Renal cortex interstitium (tissue), 11 donors: ENCODE data around the gene CDC42SE2. TPM values are rescaled to one million over a fixed set of nuclear protein-coding genes. Genes with fewer than 3 reads are reported as not detected.
"Not testable (repeated sequence)": the region's sequence is repeated elsewhere in the genome, so short reads cannot be mapped to it uniquely, and the experiment has no call there.

Experiments
- DNase-seq, 11 donors: peaks; one replicate each; pipeline ENCODE4 v3.0.0-alpha.2; 2013; ENCODE audit warnings: low read depth in 9 of 11, low spot score in 4 of 11; ENCODE audit errors: extremely low read depth in 1 of 11
- polyA plus RNA-seq, 3 donors: library from polyadenylated mRNA; unstranded; fragments of 120-200 nt; gene quantifications; one replicate each; pipeline ENCODE4 v1.2.1, GENCODE V29; 2013; ENCODE audit not compliant: insufficient read length in 3 of 3

Gene CDC42SE2
- polyA plus RNA-seq, 3 donors, result 44.7 to 53.9 (median 53.0) TPM

DNA sequence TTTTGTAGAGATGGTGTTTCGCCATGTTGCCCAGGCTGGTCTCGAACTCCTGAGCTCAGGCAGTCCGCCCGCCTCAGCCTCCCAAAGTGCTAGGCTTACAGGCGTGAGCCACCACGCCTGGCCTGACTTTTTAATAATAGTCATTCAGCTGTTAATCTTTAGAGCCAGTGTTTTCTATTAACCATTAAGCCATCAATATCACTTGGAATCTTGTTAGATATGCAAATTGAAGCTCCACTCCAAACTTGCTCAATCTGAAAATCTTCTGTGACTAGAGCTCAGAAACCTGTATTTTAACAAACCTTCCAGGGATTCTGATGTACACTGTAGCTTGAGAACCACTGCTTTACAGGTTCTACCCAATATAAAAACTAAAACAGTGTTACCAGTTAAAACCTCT is 113.5 kb downstream of the CDC42SE2 start:
- no peak for DNase-seq

DNA sequence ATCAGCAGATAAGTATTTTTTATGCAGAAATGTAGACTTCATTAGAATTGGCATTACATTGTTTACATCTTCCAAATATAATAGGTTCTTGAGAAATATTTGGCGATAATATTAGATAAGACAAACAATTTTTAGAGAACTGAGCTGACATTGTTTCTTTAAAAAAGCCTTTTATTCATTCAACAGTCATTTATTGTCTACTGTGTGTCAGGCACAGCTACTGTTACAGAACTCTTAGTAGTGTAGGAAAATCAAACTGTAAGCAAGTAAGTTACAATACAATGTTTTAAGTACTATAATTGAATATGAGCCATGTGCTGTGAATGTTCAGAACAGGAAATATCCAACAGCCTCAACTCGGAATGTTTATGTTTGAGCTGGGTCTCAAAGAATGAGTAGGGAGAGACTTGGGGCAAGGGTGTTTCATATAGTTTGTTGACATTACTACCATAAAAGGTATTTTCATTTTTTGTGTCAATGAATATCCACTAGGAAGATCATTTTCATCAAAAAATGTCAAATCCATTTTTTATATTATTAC is 114.0 kb downstream of the CDC42SE2 start:
- no peak for DNase-seq

DNA sequence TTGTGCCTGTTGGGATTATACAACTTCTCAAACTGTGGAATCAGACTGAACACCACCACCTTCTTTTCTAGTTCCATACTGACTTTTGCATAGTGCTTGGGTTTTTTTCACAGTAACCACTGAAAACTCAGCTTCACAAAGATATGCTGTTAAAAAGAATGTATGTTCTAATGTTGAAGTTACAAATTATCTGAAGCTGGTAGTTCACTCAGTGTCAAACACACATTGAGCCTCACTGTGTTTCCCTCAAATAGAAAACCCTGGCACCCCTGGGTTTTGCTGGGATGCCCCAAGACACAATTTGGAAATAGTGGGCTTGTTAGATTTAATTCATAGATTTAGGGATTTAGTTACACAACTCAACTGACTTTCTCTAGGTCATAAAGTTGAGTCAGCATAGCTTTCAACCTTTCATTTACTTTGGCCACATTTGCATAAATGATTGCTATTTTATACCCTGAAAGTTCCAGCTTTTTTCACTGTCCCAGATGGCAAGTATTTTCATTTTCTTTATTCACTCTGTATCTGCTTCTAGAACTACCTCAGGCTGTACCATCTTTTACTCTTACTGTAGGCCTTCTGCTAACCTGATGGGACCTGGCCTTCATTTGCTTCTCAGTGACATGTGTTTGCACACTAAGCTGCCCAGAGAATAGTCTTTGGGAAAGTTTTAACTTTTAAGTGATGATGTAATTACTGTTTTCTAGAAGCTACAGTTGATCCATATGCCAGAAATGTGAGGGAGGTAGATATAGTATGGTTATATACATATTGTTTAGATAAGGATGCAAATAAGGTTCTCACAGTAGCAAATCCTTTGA is 115.1 kb downstream of the CDC42SE2 start:
- no peak for DNase-seq

DNA sequence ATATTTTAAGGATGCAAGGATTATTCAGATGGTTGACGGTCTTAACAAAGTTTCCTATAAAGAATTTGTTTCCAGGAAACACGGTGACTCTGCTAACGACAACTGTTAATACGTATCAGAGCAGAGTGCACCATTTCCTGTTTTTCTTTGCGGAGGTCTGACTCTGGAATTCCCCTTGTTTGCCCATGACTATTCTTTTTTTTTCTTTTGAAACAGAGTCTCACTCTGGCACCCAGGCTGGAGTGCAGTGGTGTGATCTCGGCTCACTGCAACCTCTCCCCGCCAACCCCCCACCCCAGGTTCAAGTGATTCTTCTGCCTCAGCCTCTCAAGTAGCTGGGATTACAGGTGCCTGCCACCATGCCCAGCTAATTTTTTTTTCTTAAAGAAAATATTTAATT is 115.9 kb downstream of the CDC42SE2 start:
- DNase-seq, result peak in 1 of 11 donors; percentile 49

DNA sequence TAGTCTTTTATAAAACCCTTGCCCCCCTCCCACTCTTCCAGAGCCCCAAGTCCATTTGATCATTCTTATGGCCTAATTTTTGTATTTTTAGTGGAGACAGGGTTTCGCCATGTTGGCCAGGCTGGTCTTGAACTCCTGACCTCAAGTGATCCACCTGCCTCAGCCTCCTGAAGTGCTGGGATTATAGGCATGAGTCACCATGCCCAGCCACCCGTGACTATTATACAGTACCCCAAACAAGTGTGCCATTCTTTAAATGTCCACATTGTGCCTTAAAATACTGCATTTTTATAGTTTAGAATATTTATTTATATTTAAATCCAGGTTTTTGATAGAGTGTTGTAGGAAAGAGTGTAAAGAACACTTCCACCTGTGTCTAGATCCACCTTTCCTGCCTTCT is 116.4 kb downstream of the CDC42SE2 start:
- DNase-seq, result not testable (repeated sequence)

DNA sequence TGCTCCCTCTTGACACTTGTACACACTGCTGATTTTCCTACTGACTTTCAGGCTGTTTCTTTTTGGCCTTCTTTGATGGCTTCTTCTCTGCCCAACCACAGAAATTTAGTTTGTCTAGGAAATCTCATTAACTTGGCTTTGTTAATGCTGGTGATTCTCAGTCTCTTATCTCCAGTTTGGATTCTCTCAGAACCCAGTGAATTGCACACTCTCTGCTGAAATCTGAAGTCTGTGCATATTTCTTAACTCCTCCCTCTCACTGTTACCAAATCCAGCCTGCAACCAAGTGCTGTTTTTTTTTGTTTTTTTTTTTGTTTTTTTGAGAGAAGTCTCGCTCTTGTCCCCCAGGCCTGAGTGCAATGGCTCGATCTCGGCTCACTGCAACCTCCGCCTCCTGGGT is 117.2 kb downstream of the CDC42SE2 start:
- no peak for DNase-seq

DNA sequence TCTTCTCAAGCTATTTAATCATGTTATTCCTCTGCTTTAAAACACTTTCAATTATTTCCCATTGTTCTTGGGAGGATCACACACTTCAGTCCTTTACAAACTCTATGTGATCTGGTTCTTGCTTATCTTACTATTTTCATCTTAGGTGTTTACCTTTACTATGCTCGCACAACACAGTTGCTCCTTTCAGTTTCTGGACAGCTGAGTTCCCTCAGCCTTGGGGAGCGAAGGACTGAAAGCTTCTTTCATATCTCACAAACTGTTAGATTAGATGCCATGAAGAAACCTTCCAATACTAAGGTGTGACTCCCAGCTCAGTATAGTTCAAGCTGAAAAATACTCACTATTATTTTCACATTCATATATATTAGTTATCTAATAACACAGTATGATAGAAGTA is 117.9 kb downstream of the CDC42SE2 start:
- no peak for DNase-seq

DNA sequence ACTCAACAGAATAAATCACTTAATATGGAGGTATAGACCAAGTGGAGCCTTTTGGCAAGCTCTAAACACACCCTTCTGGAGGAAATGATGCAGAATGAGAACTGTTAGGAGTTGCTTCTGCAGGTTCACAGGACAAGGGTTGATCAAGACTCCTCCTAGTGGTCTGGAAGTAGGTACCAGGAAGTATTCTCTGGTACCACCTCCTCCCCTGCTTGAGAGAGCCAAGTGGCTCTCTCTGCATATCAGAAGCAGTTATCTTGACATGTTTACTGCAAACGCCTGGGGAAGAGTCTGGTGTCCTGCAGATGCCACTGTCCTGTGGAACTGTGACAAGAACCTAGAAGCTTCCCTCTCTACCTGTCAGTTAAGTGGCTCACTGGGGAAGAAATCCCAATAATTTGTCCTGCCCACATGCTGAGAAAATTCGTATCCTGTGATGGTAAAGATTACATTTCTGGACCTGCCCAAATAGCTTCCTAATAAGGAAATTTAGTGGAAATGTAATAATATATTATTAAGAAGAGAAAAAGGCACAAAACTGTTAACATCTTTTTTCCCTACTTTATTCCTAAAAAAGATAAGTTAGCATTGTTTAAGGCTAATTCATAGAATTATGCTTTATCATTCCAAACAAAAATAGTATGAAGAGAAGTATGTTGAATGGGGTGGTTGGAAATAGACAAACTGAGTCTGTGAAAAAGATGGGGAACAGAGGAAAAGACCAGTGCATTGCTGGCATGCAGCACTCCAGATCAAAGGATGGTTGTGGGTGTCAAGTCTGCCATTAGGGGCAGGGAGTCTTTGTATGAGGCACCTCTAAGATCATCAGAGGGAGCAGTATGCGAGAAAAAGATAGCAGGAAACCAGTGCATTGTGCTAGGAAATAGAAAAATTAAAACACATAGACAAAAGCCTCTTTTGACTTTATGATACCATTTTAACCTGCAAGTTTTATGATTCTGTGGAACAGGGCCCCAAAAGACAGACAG is 118.8 kb downstream of the CDC42SE2 start:
- DNase-seq, result peak in 1 of 11 donors; percentile 27

DNA sequence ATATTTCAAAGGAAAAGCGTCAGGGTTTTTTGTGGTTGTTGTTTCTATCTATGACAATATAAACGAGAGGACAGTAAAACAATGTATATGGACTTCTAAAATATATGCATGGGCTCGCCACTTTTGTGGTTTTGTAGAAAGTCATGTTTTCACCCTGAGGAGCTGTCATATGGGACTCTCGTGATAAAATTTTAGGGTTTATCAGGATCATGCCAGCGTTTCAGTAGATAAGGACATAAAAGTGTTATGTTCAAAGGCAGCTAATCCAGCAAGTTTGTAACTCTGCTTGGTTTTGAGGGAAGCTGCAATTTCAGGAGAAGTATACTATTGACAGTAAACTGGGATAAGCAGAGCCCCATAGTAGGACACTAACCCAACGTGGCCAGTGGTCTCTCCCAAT is 120.3 kb downstream of the CDC42SE2 start:
- no peak for DNase-seq

DNA sequence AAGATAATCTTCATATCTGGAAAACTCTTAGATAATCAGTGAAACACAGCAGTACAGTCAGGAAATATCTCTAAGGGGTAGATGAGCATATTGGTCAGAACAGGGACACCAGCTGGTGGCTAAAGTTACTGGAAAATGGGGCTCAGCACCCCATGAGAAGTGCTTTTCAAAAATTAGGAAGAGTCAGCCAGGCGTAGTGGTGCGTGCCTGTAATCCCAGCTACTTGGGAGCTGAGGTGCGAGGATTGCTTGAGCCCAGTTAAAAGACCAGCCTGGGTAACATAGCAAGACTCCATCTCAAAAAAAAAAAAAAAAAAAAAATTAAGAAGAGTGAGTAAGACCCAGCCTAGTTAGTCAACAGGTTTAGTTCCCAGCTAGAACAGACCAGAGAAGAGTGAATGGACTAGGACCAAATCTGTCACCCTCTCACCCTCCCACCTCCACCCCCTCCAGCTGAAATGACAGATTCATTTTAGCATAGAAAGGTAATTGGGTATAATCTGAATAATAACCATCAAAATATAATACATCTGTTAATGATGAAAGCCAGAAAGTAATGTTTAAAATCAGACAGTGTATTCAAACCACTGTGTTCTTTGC is 120.9 kb downstream of the CDC42SE2 start:
- DNase-seq, result no peak

DNA sequence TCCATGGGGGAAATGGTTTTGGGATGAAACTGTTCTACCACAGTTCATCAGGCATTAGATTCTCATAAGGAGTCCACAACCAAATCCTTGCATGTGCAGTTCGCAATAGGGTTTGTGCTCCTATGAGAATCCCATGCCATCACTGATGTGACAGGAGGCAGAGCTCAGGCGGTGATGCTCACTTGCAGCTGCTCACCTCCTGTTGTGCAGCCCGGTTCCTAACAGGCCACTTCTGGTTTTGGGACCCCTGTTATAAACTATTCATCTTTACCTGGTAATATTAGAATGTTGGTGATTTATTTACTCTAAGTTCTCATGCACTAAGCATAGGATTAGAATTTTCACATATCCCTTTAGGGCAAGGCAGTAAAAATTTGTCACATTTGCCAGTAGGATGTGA is 122.3 kb downstream of the CDC42SE2 start:
- no peak for DNase-seq

DNA sequence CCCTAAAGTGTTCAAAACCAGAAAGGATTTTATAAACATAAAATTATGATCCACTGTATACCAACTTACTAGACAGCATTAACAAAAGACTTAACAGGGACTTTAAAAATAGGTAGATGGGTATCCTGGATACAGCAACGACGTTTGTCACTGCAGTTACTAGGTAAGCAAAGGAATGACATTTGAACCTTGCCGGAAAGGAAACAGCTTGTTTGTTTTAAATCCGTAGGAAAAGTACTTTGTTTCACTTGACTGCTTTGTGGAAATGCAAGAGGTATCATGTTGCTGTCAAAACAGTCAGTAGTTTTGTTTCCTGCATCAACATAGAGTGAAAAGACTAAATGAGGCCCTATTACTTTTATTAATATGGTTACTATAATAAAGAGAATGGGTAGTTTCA is 122.9 kb downstream of the CDC42SE2 start:
- peak; percentile 45 to 89 (median 66) for DNase-seq

DNA sequence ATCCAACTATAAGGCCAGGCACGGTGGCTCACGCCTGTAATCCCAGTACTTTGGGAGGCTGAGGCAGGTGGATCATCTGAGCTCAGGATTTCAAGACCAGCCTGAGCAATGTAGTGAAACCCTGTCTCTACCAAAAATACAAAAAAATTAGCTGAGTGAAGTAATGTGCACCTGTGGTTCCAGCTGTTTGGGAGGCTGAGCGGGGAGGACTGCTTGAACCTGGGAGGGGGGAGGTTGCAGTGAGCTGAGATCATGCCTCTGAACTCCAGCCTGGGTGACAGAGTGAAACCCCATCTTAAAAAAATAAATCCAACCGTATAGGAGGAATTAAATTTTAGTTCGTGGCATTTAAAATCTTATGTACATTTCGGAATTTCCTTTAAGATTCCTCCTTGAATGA is 123.4 kb downstream of the CDC42SE2 start:
- DNase-seq, result no peak

DNA sequence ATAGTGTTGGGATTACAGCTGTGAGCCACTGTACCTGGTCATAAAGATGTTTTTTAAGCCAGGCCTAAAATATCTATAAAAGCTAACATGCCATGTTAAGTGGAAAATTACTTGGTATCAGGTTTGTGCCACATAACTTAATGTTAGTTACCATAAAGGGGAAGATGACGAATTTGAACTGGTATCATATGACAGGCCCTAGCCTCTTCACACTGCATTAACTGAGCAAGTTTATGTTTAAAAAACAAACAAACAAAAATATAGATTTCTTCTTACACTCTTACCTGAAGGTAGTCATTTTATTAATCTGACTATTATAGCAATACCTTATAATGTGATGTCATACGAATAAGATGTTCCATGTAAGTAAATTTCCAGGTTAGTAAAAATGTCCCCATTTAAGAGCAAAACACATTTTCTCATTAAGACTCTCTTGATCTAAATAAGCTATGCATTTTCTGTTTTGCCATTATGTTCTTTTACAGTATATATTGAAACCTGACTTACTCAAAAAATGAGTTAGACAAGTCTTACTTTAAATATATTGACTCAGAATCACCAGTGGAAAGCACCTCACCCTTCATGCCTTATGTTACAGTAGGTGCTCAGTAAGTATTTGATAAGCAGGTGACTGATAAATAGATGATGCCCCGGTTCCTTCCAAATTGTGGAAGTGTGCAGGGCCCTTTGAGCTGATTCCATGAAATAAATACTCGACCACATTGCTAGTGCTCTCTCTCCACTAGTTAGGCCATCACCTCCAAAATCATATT is 125.4 kb downstream of the CDC42SE2 start:
- no peak for DNase-seq

DNA sequence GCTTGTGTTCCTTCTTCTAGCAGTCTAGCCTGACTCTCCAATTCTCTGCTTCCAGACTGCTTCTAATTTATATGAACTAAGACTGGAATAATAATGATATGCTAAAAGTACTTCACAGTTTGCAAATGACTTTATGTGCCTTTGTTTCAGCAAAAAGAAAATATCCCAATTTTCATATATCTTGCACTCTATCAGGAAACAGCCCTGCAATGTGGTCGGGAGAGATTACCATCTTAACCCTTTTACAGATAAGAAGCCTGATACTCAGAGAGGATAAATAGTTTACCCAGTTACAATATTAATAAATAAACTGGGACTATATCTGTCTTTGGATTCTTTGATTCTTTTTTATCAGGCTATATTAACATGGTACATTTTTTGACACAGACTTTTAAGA is 126.0 kb downstream of the CDC42SE2 start:
- no peak for DNase-seq

DNA sequence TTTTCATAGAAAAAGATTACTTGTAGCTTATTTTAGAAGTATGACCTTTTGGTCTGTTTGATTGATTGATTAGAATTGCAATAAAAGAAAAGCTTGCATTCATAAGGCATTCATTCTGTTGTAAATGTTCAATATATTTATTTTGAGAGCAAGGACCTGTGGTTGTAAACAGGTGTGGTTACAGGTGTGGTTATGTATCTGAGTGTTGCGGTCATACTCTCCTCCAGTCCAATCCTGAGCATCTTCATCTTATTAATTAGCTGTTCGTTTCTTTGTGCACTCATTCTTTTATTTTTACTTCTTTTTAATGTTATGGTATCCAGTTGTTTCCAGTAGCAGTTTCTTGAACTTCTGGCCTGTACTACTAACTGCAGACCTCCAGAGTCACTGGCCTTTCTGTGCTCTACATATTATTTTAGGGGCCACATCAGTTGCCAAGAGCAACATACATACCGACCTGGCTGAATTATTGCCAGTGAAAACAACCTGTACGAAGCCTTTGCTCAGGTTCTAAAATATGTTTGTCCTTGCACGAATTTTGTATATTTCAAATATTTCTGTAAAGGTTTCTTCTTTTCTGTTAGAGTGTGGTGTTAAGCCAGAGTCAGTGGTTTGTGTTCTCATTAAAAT is 128.7 kb downstream of the CDC42SE2 start:
- no peak for DNase-seq

DNA sequence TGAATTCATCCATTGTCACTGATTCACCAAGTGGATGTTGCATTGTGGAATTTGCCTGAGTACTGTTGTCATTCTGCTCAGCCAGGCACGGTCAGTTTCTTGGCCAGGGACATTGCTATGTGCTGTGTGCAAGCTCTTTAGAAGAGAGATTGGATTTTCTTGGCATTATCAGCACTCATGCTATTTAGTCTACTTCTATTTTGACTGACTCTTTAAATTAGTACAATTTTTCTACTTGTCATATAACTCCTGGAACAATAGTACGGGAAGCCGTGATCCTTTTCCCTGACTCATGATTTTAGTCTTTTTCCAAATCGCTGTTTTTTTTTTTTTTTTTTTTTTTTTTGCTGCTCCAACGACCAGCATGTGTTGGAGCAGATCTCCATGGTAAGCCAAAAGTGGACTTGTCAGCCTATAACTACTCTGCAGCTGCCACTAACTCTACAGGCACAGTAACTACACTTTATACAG is 129.7 kb downstream of the CDC42SE2 start:
- peak in 1 of 11 donors; percentile 20 for DNase-seq

DNA sequence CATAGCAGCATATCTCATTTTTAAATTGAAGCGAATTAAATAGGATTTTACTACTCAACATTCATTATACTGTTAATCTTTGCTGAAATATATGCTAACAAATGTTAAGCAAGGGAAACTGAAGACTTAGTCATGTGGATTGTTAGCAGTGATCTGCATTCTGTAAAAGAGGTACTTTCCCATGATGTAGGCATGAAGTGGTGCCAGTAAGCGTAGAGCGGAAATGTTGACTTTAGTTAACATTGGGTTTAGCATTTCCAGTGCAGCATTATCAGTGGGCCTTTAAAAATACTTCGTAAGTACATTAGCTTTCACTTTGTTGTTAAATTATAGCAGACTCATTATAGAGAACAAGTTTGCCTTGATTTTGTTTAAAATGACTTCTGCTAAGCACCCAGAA is 130.3 kb downstream of the CDC42SE2 start:
- peak in 1 of 11 donors; percentile 31 for DNase-seq
